GM12878 (cell line): ENCODE measurements around the gene NLRP14. TPM values are rescaled to one million over a fixed set of nuclear protein-coding genes. Genes with fewer than 3 reads are reported as not detected.

Source experiments
- ATAC-seq: fragments of 200-7000 bp; cut with Tn5 transposase; 3 replicates; pipeline ENCODE4 v1.9.1; 2020; ENCODE audit warnings: mild to moderate bottlenecking, moderate library complexity
- BruUV-seq: library from RNA; stranded (reverse); fragments of 400-500 nt; replicated peaks from 2 replicates; lab custom pipeline; 2021; lab: Mats Ljungman, UMichigan
- CTCF ChIA-PET: fragments of 300-600 bp; sonication (Branson Sonifier 250); formaldehyde crosslinking; extraction: SDS; loops from one replicate; lab custom pipeline; 2021; ENCODE audit warnings: inconsistent platforms; lab: Yijun Ruan, JAX
- POLR2A ChIA-PET: fragments of 350-600 bp; formaldehyde crosslinking; extraction: SDS; loops from one replicate; lab custom pipeline; 2021; ENCODE audit warnings: inconsistent platforms; lab: Charles Lee
- RAD21 ChIA-PET: fragments of 300-600 bp; sonication (Branson Sonifier 250); formaldehyde crosslinking; loops from one replicate; lab custom pipeline; 2023; ENCODE audit warnings: antibody characterized with exemption; ENCODE audit not compliant: unreplicated experiment; lab: Charles Lee
- SMC1A ChIA-PET: fragments of 300-600 bp; sonication (Branson Sonifier 250); formaldehyde crosslinking; loops from one replicate; lab custom pipeline; 2023; ENCODE audit not compliant: unreplicated experiment, uncharacterized antibody; lab: Charles Lee
- DNase-seq: peaks from one replicate; pipeline ENCODE4 v3.0.0-alpha.2; 2011; ENCODE audit warnings: low read depth, low spot score
- FAIRE-seq: peaks from 3 replicates; lab custom pipeline; 2011; peaks lifted over from hg19 to GRCh38; lab: Jason Lieb, UNC
- H2AFZ ChIP-seq: 2 replicates; pipeline ENCODE4 v1.6.0; 2011; ENCODE audit warnings: low read depth, low read length, control low read depth; ENCODE audit not compliant: control insufficient read depth
- H3K27ac ChIP-seq: 2 replicates; pipeline ENCODE4 v1.5.1; 2011; ENCODE audit warnings: control low read depth; ENCODE audit not compliant: control insufficient read depth, insufficient read depth
- H3K27me3 ChIP-seq, 2 experiments: replicated peaks in 1 of 2; 2 replicates each; pipeline versions ENCODE4 v1.6.0 to v1.6.1; 2011; ENCODE audit warnings: low read length in 1 of 2; ENCODE audit not compliant: control insufficient read depth in 2 of 2, insufficient read depth in 2 of 2
- H3K36me3 ChIP-seq, 2 experiments: 2 replicates each; pipeline ENCODE4 v1.5.1; 2011; ENCODE audit warnings: low read length in 1 of 2; ENCODE audit not compliant: control insufficient read depth in 2 of 2, insufficient read depth in 2 of 2
- H3K4me1 ChIP-seq: 2 replicates; pipeline ENCODE4 v1.6.1; 2011; ENCODE audit warnings: mild to moderate bottlenecking, low read length, moderate library complexity, mixed read lengths; ENCODE audit not compliant: control insufficient read depth, insufficient read depth
- H3K4me2 ChIP-seq: 2 replicates; pipeline ENCODE4 v1.6.0; 2011; ENCODE audit warnings: control low read depth; ENCODE audit not compliant: control insufficient read depth, insufficient read depth
- H3K4me3 ChIP-seq: fragments of 200-600 bp; sonication (generic); 2 replicates; pipeline ENCODE4 v1.5.1; 2016
- H3K79me2 ChIP-seq: 2 replicates; pipeline ENCODE4 v1.6.0; 2011; ENCODE audit warnings: low read length; ENCODE audit not compliant: control insufficient read depth, insufficient read depth
- H3K9ac ChIP-seq: 2 replicates; pipeline ENCODE4 v1.8.0; 2011; ENCODE audit warnings: low read length, control low read depth, mixed read lengths; ENCODE audit not compliant: control insufficient read depth, insufficient read depth
- H3K9me3 ChIP-seq: replicated peaks from 3 replicates; pipeline ENCODE4 v1.5.1; 2011; ENCODE audit warnings: mild to moderate bottlenecking, low read length; ENCODE audit not compliant: control insufficient read depth, insufficient read depth
- H4K20me1 ChIP-seq: 2 replicates; pipeline ENCODE4 v1.6.0; 2011; ENCODE audit not compliant: control insufficient read depth, insufficient read depth
- BCL3 ChIP-seq: IDR thresholded peaks from 2 replicates; pipeline ENCODE4 v1.6.1; 2011; ENCODE audit warnings: borderline replicate concordance, low read depth, mild to moderate bottlenecking, moderate library complexity, low read length; ENCODE audit not compliant: insufficient read depth, poor library complexity, severe bottlenecking
- BHLHE40 ChIP-seq, 2 experiments: fragments of 450-650 bp in 1 of 2; IDR thresholded peaks; 2 replicates each; pipeline ENCODE4 v1.6.1; 2011 to 2017; ENCODE audit warnings: low read depth in 2 of 2, borderline replicate concordance in 1 of 2, improper control_type of control experiment in 1 of 2, low read length in 1 of 2, mild to moderate bottlenecking in 1 of 2
- IKZF1 ChIP-seq: fragments of 450-650 bp; conservative IDR thresholded peaks from 2 replicates; pipeline ENCODE4 v1.6.1; 2017; ENCODE audit warnings: antibody characterized with exemption, mild to moderate bottlenecking
- IKZF2 ChIP-seq, 2 experiments: fragments of 450-650 bp; IDR thresholded peaks; 2 replicates each; pipeline ENCODE4 v1.6.1; 2017; ENCODE audit warnings: mild to moderate bottlenecking in 2 of 2, moderate library complexity in 2 of 2
- IRF4 ChIP-seq: IDR thresholded peaks from 2 replicates; pipeline ENCODE4 v1.6.1; 2011; ENCODE audit warnings: low read depth, low read length
- POU2F2 ChIP-seq: IDR thresholded peaks from 3 replicates; pipeline ENCODE4 v1.6.1; 2011; ENCODE audit warnings: low read depth, mild to moderate bottlenecking, low read length, borderline replicate concordance
- RAD21 ChIP-seq: IDR thresholded peaks from 2 replicates; pipeline ENCODE4 v1.6.1; 2011; ENCODE audit warnings: mild to moderate bottlenecking, low read depth, low read length, moderate library complexity; ENCODE audit not compliant: insufficient read depth
- SREBF1 ChIP-seq: IDR thresholded peaks from 2 replicates; pipeline ENCODE4 v1.6.1; 2012; ENCODE audit warnings: mild to moderate bottlenecking, low read length
- SREBF2 ChIP-seq: IDR thresholded peaks from 2 replicates; pipeline ENCODE4 v1.6.1; 2012; ENCODE audit warnings: mild to moderate bottlenecking, low read length
- WGBS: methylation state at CpG from one replicate; pipeline ENCODE4 v1.1.6; 2016; ENCODE audit warnings: low lambda C conversion rate; ENCODE audit not compliant: insufficient replicate concordance, insufficient coverage; ENCODE audit errors: missing lambda C conversion rate; 5-methylcytosine and 5-hydroxymethylcytosine counted together
- in situ Hi-C: fragments of 300-500 bp; cut with MboI; formaldehyde crosslinking; loops from 9 replicates; pipeline ENCODE4 v1.14.3; 2018; ENCODE audit warnings: mixed read lengths
- intact Hi-C: fragments of 100-400 bp; cut with micrococcal nuclease; formaldehyde crosslinking; loops from one replicate; pipeline ENCODE4 v1.14.2; 2022; ENCODE audit not compliant: unreplicated experiment
- polyA plus RNA-seq, 11 experiments: library from polyadenylated mRNA; depleted of rRNA in 4 of 11; unstranded in 6 of 11; stranded (reverse) in 5 of 11; fragments of >200 nt; fragmentation: Nextera tagmentation in 4 of 11; fragmentation: Illumina TruSeq in 1 of 11; extraction: Ambion mirVana in 4 of 11; extraction: Trizol in 1 of 11; gene quantifications; 1 replicate in 1 of 11; 2 replicates in 10 of 11; pipeline versions ENCODE4 v1.2.1 to v1.2.3, GENCODE V29; 2011 to 2016; ENCODE audit warnings: inconsistent platforms in 2 of 11, missing spikeins in 2 of 11, low read depth in 1 of 11
- total RNA-seq, 4 experiments: library from RNA; depleted of rRNA in 3 of 4; stranded (reverse); fragments of >200 nt in 3 of 4; fragmentation: Illumina TruSeq in 1 of 4; extraction: Trizol in 1 of 4; gene quantifications; 2 replicates each; pipeline versions ENCODE4 v1.2.1 to v1.2.3, GENCODE V29; 2013 to 2021

Gene NLRP14
- total and polyA plus RNA-seq, 10 of the 15 experiments (the other 5 are each of a cell fraction or from before 2014, with no cell fraction given): 0.02 to 0.12 (median 0.04) TPM; not detected in 3

GRCh38 chr11:7060868-7061267 is 40.6 kb downstream of the NLRP14 start:
- intact Hi-C loops: no loop called here
- no peaks in the 10 kb centered on the region for H3K36me3 ChIP-seq
- no peak overlapping the region for H3K4me3 ChIP-seq
- ATAC-seq: no peak
- SMC1A ChIA-PET: no interaction called here
- no peaks in the 10 kb centered on the region for H3K27me3 ChIP-seq
- H3K4me2 ChIP-seq: no peak overlapping the region
- no peaks in the 10 kb centered on the region for H3K4me1 ChIP-seq
- H4K20me1 ChIP-seq: no peaks in the 10 kb centered on the region
- TF ChIP-seq BHLHE40 (IDR thresholded peaks at IDR 0.05; ENCODE audit: borderline replicate concordance in 1 of 2, low read depth in 2 of 2, low read length in 1 of 2) (no peak), BCL3 (no peak), POU2F2 (no peak), IKZF2 (IDR thresholded peaks at IDR 0.05) (no peak), RAD21 (no peak), IRF4 (no peak), SREBF1 (no peak), IKZF1 (no peak), SREBF2 (no peak)
- TF ChIP-seq, all 136 proteins: peak for 0
- DNase-seq (no peak), FAIRE-seq (no peak)
- 0% methylated on average over 1 of the region's 1 CpG for WGBS
- Histone ChIP-seq H3K9ac (no peak overlapping the region), H2AFZ (no peak overlapping the region), H3K27ac (no peak overlapping the region), H3K79me2 (no peaks in the 10 kb centered on the region), H3K9me3 (no peaks in the 10 kb centered on the region)
- BruUV-seq: no TSS peak
- in situ Hi-C loops: no loop called here
- POLR2A ChIA-PET: no interaction called here
- CTCF ChIA-PET: interaction anchor here (0.6 to 0.9 kb wide), 2 partner anchors 37 to 54 kb away, joined by 3 read pairs; no protein-coding TSS in a partner anchor
- RAD21 ChIA-PET: no interaction called here
